A549 (cell line): Measurements from ENCODE around the gene FBXO34. TPM values are rescaled to one million over a fixed set of nuclear protein-coding genes. Genes with fewer than 3 reads are reported as not detected.

Source experiments
- ATAC-seq, 2 experiments: fragments of 200-7000 bp in 1 of 2; fragments of >200 bp in 1 of 2; cut with Nextera tagmentation in 1 of 2; cut with Tn5 transposase in 1 of 2; 3 replicates each; pipeline versions ENCODE4 v1.8.0 to v1.9.1; 2018 to 2020; ENCODE audit warnings: mild to moderate bottlenecking in 1 of 2, moderate library complexity in 1 of 2
- CTCF ChIA-PET: fragments of 300-600 bp; sonication (Branson Sonifier 250); formaldehyde crosslinking; extraction: SDS; loops from one replicate; lab custom pipeline; 2021; ENCODE audit warnings: antibody characterized with exemption, inconsistent platforms; lab: Yijun Ruan, JAX
- POLR2A ChIA-PET: fragments of 350-600 bp; formaldehyde crosslinking; extraction: SDS; loops from one replicate; lab custom pipeline; 2021; ENCODE audit warnings: antibody characterized with exemption, inconsistent platforms; lab: Yijun Ruan, JAX
- DNase-seq, 2 experiments: peaks; one replicate each; pipeline versions ENCODE4 v3.0.0 to v3.0.0-alpha.2; 2011 to 2016; ENCODE audit warnings: low read depth in 1 of 2, low spot score in 1 of 2
- FAIRE-seq: peaks from 2 replicates; lab custom pipeline; 2011; peaks lifted over from hg19 to GRCh38; lab: Jason Lieb, UNC
- H3K27ac ChIP-seq, 2 experiments: fragments of >200 bp; sonication (Bioruptor Twin); formaldehyde crosslinking; 3 replicates each; pipeline ENCODE4 v1.5.1; 2016 to 2017
- H3K4me1 ChIP-seq: fragments of >200 bp; sonication (Bioruptor Twin); formaldehyde crosslinking; 3 replicates; pipeline ENCODE4 v1.6.1; 2016
- H3K4me2 ChIP-seq: fragments of >200 bp; sonication (Bioruptor Twin); formaldehyde crosslinking; 3 replicates; pipeline ENCODE4 v1.6.1; 2016
- H3K4me3 ChIP-seq: fragments of >200 bp; sonication (Bioruptor Twin); formaldehyde crosslinking; 3 replicates; pipeline ENCODE4 v1.5.1; 2016
- H3K9me3 ChIP-seq: fragments of >200 bp; sonication (Bioruptor Twin); formaldehyde crosslinking; 3 replicates; pipeline ENCODE4 v1.6.1; 2016
- CEBPB ChIP-seq, 2 experiments: fragments of >200 bp in 1 of 2; sonication (Bioruptor Twin) in 1 of 2; formaldehyde crosslinking in 1 of 2; IDR thresholded peaks; 2 replicates each; pipeline ENCODE4 v1.6.1; 2012 to 2016
- CHD2 ChIP-seq: fragments of 150-350 bp; IDR thresholded peaks from 2 replicates; pipeline ENCODE4 v1.6.1; 2014; ENCODE audit warnings: low read length; ENCODE audit not compliant: partially characterized antibody
- CHD4 ChIP-seq: fragments of 200-600 bp; sonication (generic); IDR thresholded peaks from 2 replicates; pipeline ENCODE4 v1.6.1; 2016; ENCODE audit warnings: antibody characterized with exemption, mild to moderate bottlenecking, borderline replicate concordance
- EHMT2 ChIP-seq: fragments of 200-600 bp; sonication (generic); IDR thresholded peaks from 2 replicates; pipeline ENCODE4 v1.6.1; 2016; ENCODE audit warnings: antibody characterized with exemption, low read depth, mild to moderate bottlenecking, moderate library complexity
- ELK1 ChIP-seq: fragments of 150-350 bp; IDR thresholded peaks from 2 replicates; pipeline ENCODE4 v1.6.1; 2014; ENCODE audit warnings: low read depth, mild to moderate bottlenecking, low read length
- ESRRA ChIP-seq: fragments of 150-350 bp; IDR thresholded peaks from 2 replicates; pipeline ENCODE4 v1.6.1; 2014; ENCODE audit warnings: mild to moderate bottlenecking, low read length, borderline replicate concordance
- FOSB ChIP-seq: fragments of 250-450 bp; sonication (Bioruptor Pico); IDR thresholded peaks from 2 replicates; pipeline ENCODE4 v1.5.0; 2020; ENCODE audit warnings: mild to moderate bottlenecking, moderate library complexity
- FOSL2 ChIP-seq, 2 experiments: fragments of 450-650 bp in 1 of 2; fragments of >200 bp in 1 of 2; sonication (Bioruptor Twin) in 1 of 2; formaldehyde crosslinking; IDR thresholded peaks; 2 replicates each; pipeline versions ENCODE4 v1.5.0 to v1.6.1; 2016 to 2020; ENCODE audit warnings: mild to moderate bottlenecking in 1 of 2, moderate library complexity in 1 of 2
- FOXS1 ChIP-seq: fragments of 250-450 bp; sonication (Bioruptor Pico); IDR thresholded peaks from 2 replicates; pipeline ENCODE4 v1.5.0; 2020; ENCODE audit warnings: mild to moderate bottlenecking, moderate library complexity
- GATA3 ChIP-seq: IDR thresholded peaks from 2 replicates; pipeline ENCODE4 v1.6.1; 2012; ENCODE audit warnings: borderline replicate concordance
- HDAC2 ChIP-seq: fragments of 200-600 bp; sonication (generic); IDR thresholded peaks from 2 replicates; pipeline ENCODE4 v1.6.1; 2016
- HOXB13 ChIP-seq: fragments of 250-450 bp; sonication (Bioruptor Pico); IDR thresholded peaks from 2 replicates; pipeline ENCODE4 v1.5.0; 2020; ENCODE audit warnings: low read depth, mild to moderate bottlenecking, moderate library complexity
- HOXB5 ChIP-seq: fragments of 250-450 bp; sonication (Bioruptor Pico); IDR thresholded peaks from 2 replicates; pipeline ENCODE4 v1.5.0; 2020; ENCODE audit warnings: mild to moderate bottlenecking, moderate library complexity
- KDM1A ChIP-seq: fragments of 200-600 bp; sonication (generic); IDR thresholded peaks from 2 replicates; pipeline ENCODE4 v1.6.1; 2016; ENCODE audit warnings: low read depth, mild to moderate bottlenecking
- MAFK ChIP-seq: fragments of 450-650 bp; IDR thresholded peaks from 2 replicates; pipeline ENCODE4 v1.6.1; 2014; ENCODE audit not compliant: partially characterized antibody
- NPAS2 ChIP-seq: fragments of 250-450 bp; sonication (Bioruptor Pico); IDR thresholded peaks from 2 replicates; pipeline ENCODE4 v1.8.0; 2022; ENCODE audit warnings: mild to moderate bottlenecking, moderate library complexity, borderline replicate concordance
- NR3C1 ChIP-seq: fragments of >200 bp; sonication (Bioruptor Twin); formaldehyde crosslinking; IDR thresholded peaks from 3 replicates; pipeline ENCODE4 v1.6.1; 2017
- POLR2A ChIP-seq: IDR thresholded peaks from 2 replicates; pipeline ENCODE4 v1.6.1; 2012; ENCODE audit warnings: mild to moderate bottlenecking, low read length
- RFX5 ChIP-seq: fragments of 450-650 bp; IDR thresholded peaks from 2 replicates; pipeline ENCODE4 v1.7.1; 2014; ENCODE audit warnings: antibody characterized with exemption, mild to moderate bottlenecking, moderate library complexity
- ZC3H11A ChIP-seq: fragments of 450-650 bp; IDR thresholded peaks from 2 replicates; pipeline ENCODE4 v1.6.1; 2014; ENCODE audit warnings: antibody characterized with exemption, mild to moderate bottlenecking
- ZFP36 ChIP-seq: fragments of 450-650 bp; IDR thresholded peaks from 2 replicates; pipeline ENCODE4 v1.6.1; 2014; ENCODE audit warnings: borderline replicate concordance; ENCODE audit not compliant: partially characterized antibody
- ZNF302 ChIP-seq: fragments of 250-450 bp; sonication (Bioruptor Pico); IDR thresholded peaks from 2 replicates; pipeline ENCODE4 v1.9.0; 2021; ENCODE audit warnings: inconsistent platforms, mild to moderate bottlenecking, moderate library complexity
- WGBS: methylation state at CpG from one replicate; pipeline ENCODE4 v1.1.6; 2017; ENCODE audit errors: missing lambda C conversion rate; 5-methylcytosine and 5-hydroxymethylcytosine counted together
- polyA plus RNA-seq, 4 experiments: library from polyadenylated mRNA; depleted of rRNA in 3 of 4; stranded (reverse); fragments of >200 nt; fragmentation: RNase III in 1 of 4; extraction: RNeasy Plus Mini Kit Qiagen cat#74134 plus additional on column Dnase treatment in 1 of 4; gene quantifications; 2 replicates in 3 of 4; 3 replicates in 1 of 4; pipeline ENCODE4 v1.2.3, GENCODE V29; 2011 to 2017
- TF ChIP-seq, protein P1 (sequence below): IDR thresholded peaks from 2 replicates; pipeline ENCODE4 v1.6.1; 2012; ENCODE audit warnings: low read depth, borderline replicate concordance
- TF ChIP-seq, protein P2 (sequence below): fragments of 250-450 bp; sonication (Bioruptor Pico); IDR thresholded peaks from 2 replicates; pipeline ENCODE4 v1.5.0; 2021; ENCODE audit warnings: mild to moderate bottlenecking, moderate library complexity, borderline replicate concordance
- TF ChIP-seq, protein P3 (sequence below): fragments of 250-450 bp; sonication (Bioruptor Pico); IDR thresholded peaks from 2 replicates; pipeline ENCODE4 v1.5.0; 2020; ENCODE audit warnings: low read depth, mild to moderate bottlenecking, moderate library complexity
- TF ChIP-seq, protein P4 (sequence below): fragments of >200 bp; sonication (Bioruptor Twin); formaldehyde crosslinking; IDR thresholded peaks from 3 replicates; pipeline ENCODE4 v1.6.1; 2016

FBXO34 gene
- polyA plus RNA-seq, 2 of the 4 experiments (the other 2 are of a cell fraction), result 15.4 to 28.0 TPM

- ATAC-seq, result no peak
- no peak overlapping the region for H3K4me3 ChIP-seq
- no peak overlapping the region for H3K4me2 ChIP-seq
- peaks cover 11% of the 10 kb centered on the region; the same call in 2 of the 3 replicates for H3K4me1 ChIP-seq
- POLR2A ChIA-PET, result no interaction called here
- DNase-seq, result no peak
- TF ChIP-seq ESRRA (no peak), HDAC2 (no peak), ZC3H11A (no peak), POLR2A (no peak), FOXS1 (no peak)
- TF ChIP-seq, protein P1, sequence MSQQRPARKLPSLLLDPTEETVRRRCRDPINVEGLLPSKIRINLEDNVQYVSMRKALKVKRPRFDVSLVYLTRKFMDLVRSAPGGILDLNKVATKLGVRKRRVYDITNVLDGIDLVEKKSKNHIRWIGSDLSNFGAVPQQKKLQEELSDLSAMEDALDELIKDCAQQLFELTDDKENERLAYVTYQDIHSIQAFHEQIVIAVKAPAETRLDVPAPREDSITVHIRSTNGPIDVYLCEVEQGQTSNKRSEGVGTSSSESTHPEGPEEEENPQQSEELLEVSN, result no peak
- TF ChIP-seq, all 56 proteins: peak for 0
- CTCF ChIA-PET, result interaction anchor here (1.7 kb wide), 1 partner anchor 114 kb away, joined by 5 read pairs; no protein-coding TSS in a partner anchor
- FAIRE-seq, result no peak
- 81% methylated on average over 3 of the region's 3 CpGs for WGBS
- Histone ChIP-seq H3K27ac (no peak overlapping the region), H3K9me3 (no peaks in the 10 kb centered on the region)
These were observed 113.3 kb downstream of the FBXO34 start for GRCh38 chr14:55384536-55384935.

DNA sequence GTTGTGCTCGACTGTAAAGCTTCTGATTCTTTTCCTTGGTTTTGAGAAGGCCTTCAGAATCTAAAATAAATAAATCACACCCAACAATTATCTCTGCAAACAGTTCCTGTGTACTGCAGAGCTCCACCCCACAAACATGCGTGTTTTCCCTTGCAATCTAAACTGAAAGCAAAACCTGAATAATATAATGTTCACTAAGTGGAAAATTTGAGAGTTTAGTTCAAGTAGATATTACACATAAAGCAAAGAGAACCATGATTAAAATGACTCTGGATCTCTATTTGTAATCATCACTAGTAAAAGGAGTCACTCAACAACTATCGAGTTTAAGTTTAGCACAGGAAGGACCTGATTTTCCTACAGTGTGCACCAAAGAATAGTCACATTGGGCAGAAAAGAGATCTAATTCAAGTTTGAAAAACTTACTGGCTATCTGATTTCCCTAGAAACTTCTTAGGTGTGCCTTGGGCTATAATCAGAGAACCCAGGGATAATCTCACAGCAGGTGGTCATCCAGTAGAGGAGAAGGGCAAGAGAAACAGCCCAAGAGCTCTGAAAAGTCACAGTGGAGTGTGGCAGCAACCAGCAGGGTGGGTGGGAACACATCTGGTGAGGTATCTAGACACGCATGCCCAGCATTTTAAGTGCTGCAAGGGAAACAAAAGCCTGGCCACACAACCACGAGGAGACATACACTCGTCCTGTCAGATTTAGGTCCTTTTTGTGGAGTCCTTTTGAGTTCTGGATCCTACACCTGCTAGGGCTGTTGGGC, 115.0 kb downstream of the FBXO34 start:
- 86% methylated on average over 6 of the region's 6 CpGs for WGBS
- no peaks in the 10 kb centered on the region for H3K9me3 ChIP-seq
- TF ChIP-seq FOXS1 (no peak), ZFP36 (no peak), ESRRA (no peak), FOSL2 (IDR thresholded peaks at IDR 0.05) (no peak), FOSL2 (CRISPR knock-in tag; IDR thresholded peaks at IDR 0.05) (no peak)
- TF ChIP-seq, protein P2, sequence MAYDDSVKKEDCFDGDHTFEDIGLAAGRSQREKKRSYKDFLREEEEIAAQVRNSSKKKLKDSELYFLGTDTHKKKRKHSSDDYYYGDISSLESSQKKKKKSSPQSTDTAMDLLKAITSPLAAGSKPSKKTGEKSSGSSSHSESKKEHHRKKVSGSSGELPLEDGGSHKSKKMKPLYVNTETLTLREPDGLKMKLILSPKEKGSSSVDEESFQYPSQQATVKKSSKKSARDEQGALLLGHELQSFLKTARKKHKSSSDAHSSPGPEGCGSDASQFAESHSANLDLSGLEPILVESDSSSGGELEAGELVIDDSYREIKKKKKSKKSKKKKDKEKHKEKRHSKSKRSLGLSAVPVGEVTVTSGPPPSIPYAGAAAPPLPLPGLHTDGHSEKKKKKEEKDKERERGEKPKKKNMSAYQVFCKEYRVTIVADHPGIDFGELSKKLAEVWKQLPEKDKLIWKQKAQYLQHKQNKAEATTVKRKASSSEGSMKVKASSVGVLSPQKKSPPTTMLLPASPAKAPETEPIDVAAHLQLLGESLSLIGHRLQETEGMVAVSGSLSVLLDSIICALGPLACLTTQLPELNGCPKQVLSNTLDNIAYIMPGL (CRISPR knock-in tag), result no peak
- TF ChIP-seq, all 56 proteins: peak for 0
- H3K4me2 ChIP-seq, result no peak overlapping the region
- ChIA-PET CTCF (interaction anchor here (0.6 to 1.5 kb wide), 4 partner anchors 8 to 1104 kb away, joined by 3 read pairs; no protein-coding TSS in a partner anchor), POLR2A (no interaction called here)
- peaks cover 13% of the 10 kb centered on the region; the same call in 2 of the 3 replicates for H3K4me1 ChIP-seq
- no peak overlapping the region for H3K4me3 ChIP-seq
- no peak for DNase-seq
- no peak overlapping the region for H3K27ac ChIP-seq
- FAIRE-seq, result no peak
- ATAC-seq, result no peak

DNA sequence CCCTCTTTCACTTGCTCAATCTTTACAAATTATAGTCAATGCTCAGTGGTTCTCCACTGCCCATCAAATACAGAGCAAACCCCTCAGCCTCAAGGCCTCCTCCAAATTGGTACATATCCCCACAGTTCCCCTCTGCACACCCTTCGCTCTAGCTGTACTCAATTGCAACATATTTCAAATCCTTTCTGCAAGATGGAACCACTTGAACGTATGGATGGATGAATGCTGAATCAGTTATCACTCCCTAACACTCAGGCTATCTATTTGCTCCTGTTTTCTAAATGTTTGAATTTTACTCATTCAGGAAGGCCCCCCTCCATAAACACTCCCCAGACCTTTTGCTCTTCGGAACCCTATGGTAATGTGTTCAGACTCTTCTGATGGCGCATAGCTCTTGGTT, 115.9 kb downstream of the FBXO34 start:
- no peak for DNase-seq
- no peak for FAIRE-seq
- CTCF ChIA-PET, result interaction anchor here (0.6 to 1.5 kb wide), 2 partner anchors 10 to 32 kb away, joined by 3 read pairs; no protein-coding TSS in a partner anchor
- POLR2A ChIA-PET, result no interaction called here
- ATAC-seq, result no peak
- WGBS, result 91% methylated on average over 4 of the region's 4 CpGs
- Histone ChIP-seq H3K4me1 (peaks cover 13% of the 10 kb centered on the region; the same call in 2 of the 3 replicates), H3K9me3 (no peaks in the 10 kb centered on the region), H3K27ac (no peak overlapping the region), H3K4me3 (no peak overlapping the region), H3K4me2 (no peak overlapping the region)
- TF ChIP-seq NR3C1, result no peak
- TF ChIP-seq FOSB, result no peak
- no peak for TF ChIP-seq HOXB13 (CRISPR knock-in tag)
- TF ChIP-seq CHD4, result no peak
- no peak for TF ChIP-seq CEBPB (IDR thresholded peaks at IDR 0.05)
- TF ChIP-seq CHD2, result no peak
- TF ChIP-seq, protein P3, sequence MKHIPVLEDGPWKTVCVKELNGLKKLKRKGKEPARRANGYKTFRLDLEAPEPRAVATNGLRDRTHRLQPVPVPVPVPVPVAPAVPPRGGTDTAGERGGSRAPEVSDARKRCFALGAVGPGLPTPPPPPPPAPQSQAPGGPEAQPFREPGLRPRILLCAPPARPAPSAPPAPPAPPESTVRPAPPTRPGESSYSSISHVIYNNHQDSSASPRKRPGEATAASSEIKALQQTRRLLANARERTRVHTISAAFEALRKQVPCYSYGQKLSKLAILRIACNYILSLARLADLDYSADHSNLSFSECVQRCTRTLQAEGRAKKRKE (CRISPR knock-in tag), result no peak
- TF ChIP-seq, protein P4, sequence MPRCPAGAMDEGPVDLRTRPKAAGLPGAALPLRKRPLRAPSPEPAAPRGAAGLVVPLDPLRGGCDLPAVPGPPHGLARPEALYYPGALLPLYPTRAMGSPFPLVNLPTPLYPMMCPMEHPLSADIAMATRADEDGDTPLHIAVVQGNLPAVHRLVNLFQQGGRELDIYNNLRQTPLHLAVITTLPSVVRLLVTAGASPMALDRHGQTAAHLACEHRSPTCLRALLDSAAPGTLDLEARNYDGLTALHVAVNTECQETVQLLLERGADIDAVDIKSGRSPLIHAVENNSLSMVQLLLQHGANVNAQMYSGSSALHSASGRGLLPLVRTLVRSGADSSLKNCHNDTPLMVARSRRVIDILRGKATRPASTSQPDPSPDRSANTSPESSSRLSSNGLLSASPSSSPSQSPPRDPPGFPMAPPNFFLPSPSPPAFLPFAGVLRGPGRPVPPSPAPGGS, result no peak
- TF ChIP-seq HDAC2, result no peak
- no peak for TF ChIP-seq RFX5
- TF ChIP-seq ZNF302 (CRISPR knock-in tag), result no peak
- TF ChIP-seq ZFP36, result no peak
- TF ChIP-seq ELK1, result no peak
- no peak for TF ChIP-seq GATA3
- TF ChIP-seq HOXB5, result no peak
- no peak for TF ChIP-seq NPAS2
- TF ChIP-seq MAFK, result no peak
- TF ChIP-seq EHMT2, result no peak
- no peak for TF ChIP-seq KDM1A
